Pulmonary artery endothelial cell (primary cell): ENCODE measurements around the gene P2RY12. TPM values are rescaled to one million over a fixed set of nuclear protein-coding genes. Genes with fewer than 3 reads are reported as not detected.
"Not testable (repeated sequence)": the region's sequence is repeated elsewhere in the genome, so short reads cannot be mapped to it uniquely, and the experiment has no call there.

Experiments
- DNase-seq: peaks from one replicate; pipeline ENCODE4 v3.0.0-alpha.2; 2011; ENCODE audit warnings: low read depth, low spot score
- total RNA-seq: library from RNA; depleted of rRNA; stranded (reverse); fragments of >200 nt; gene quantifications from 2 replicates; pipeline ENCODE4 v1.2.3, GENCODE V29; 2014

The P2RY12 gene
- total RNA-seq, 1 donor from 2014 or later: not detected

DNA sequence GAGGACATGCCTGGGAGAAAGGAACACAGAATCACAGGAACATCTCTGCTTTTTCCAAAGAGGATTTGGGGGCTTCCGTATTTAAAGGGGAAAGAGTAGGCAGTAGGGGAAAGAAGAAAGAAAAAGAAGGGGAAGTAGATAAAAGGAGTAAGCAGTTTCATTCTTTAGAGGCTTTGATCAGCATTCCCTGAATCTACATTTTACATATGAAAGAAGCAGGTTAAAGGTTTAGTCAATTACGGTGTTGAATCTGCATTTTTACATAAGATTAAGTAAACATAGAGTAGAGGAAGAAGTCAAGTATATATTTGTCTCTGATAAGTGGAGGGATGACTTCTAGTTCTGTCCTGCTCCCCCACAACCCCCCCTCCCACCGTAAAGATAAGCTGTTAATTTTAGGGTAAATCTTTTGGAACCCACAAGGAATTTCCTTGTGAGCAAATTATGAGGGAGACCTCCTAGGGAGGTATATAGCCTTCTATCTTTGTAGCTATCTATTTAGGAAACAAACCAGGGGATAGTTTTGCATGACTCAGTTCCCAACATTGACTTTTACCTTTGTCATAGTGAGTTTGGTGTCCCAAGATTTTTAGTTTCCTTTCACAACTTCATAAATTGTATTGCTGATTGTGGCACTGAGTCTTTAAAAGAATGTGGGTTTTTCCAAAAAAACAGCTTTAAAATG is 8.7 kb upstream of the P2RY12 start:
- DNase-seq: no peak

DNA sequence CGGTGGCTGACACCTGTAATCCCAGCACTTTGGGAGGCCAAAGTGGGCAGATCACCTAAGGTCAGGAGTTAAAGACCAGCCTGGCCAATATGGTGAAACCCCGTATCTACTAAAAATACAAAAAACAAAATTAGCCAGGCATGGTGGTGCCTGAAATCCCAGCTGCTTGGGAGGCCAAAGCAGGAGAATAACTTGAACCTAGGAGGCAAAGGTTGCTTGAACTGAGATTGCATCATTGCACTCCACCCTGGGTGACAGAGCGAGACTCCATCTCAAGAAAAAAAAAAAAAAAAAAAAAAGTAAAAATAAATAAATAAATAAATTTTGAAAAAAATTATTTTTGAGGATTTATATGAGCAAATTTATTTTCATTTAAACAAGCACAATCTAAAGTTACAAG is 7.6 kb upstream of the P2RY12 start:
- DNase-seq: not testable (repeated sequence)

DNA sequence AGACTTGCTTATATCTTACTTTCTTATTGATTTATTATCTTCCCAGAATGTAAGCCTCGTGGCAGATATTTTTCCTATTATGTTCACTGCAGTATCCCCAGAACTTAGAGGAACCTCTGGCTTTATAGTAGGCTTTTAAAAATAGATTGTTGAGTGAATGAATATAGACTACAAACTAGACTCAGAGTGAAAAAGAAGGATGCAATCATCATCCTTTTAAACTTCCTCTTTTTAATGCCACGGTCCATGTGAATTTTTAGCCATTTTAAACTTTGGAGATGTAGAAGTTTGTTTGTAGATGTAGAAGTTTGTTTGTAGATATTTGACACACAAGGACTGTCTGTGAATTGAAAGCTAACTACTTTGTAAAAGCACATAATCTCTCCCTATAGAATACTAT is 7.2 kb upstream of the P2RY12 start:
- no peak for DNase-seq

DNA sequence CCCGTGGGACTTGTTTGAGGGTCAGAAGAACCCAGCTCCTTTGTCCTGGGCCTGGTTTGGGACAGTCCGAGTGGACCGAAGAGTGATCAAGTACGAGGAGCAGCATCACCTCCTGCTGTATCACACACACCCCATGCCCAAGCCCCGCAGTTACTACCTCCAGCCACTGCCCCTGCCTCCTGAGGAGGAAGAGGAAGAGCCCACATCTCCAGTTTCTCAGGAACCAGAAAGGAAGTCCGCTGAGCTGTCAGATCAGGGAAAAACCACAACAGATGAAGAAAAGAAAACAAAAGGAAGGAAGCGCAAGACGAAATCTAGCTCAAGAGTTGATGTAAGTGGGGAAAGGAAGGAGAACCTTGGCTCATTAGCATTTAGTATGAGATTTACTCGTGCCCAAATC is 3.3 kb upstream of the P2RY12 start:
- DNase-seq: no peak

DNA sequence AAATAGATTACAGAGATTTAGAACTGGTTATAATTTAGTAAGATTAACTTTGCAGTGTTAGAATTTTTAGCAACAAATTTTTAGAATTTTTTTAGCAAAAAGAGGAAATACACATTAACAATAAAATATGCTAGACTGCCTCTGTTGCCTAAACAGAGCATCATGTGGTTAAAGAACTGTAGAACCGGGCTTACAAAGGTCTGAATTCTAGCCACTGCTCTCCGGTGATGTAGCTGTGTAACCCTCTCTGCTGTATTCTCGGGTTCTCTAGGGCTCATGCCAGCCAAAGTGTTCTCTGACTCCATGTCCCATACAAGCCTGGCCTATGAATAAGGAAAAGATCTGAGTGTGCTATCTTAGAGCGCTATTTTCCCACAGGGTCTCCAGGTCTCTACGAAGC is 2.9 kb upstream of the P2RY12 start:
- no peak for DNase-seq

DNA sequence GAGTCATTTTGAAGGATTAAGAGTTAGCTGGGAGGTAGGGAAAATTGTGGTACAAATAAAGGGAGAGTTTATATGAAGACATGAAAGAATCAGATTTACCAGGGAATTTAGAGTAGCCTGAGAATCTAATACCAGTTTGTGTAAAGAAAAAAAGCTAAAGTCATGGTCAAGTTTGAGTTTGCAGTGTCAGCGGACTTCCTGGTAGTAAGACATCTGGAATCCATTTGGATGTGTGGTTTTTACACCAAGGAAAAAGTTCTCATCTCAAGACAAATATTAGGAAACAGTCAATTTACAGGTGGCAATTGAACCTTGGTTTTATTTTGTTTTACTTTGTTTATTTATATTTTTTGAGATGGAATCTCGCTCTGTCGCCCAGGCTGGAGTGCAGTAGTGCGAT is 1.5 kb upstream of the P2RY12 start:
- DNase-seq: no peak

DNA sequence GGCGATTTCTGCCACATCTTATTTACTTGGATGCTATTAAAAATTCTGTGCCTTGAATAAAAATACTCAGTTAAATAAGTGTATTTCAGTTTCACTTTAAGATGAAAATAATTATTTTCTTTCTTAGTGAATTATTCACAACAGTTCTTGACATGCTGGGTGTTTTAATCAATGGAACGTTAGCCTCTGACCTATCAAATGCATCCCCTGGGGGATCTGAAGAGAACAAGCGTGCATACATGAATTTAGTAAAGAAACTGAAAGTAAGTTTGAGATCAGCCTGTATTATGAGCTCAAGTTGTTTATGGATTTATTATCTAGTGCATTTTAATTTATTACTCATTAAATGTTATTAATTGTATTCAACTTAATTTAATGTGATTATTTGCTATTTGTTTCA is 597 bp downstream of the P2RY12 start:
- no peak for DNase-seq

DNA sequence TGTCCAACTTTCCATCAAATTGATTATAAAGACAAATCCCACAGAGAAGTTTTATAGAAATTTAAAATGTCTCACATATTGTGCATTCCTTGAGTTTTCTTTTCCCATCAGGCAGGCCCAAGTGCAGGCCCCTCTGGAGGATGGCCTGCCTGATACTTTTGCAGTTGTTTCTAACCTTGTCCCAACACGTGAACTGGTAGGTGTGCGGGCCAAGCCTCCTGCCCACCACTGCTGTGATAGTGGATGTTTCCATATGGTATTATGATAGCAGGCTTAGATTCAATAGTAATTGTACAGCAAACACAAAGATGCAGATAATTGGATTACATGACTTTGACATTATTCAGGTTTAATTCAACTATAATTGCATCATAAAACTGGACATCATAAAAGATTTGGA is 1.4 kb downstream of the P2RY12 start:
- no peak for DNase-seq

DNA sequence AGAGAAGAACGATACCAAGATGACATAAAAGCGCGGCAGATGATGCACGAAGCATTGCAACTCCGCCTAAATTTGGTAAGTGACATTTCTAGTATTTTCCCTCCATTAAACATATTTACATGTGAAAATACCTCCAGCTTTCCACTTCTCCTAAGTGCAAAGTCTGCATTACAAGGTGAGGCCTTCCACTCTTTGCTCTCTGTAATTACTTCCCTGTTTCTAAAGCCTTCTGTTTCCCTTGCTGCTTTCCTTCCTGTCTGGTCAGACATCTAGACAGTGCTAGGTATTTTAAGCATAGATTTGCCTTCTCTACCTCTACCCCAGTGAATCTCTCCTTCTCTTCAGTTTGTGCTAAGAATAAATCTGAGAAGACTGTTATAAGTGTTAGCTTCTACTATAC is 1.9 kb downstream of the P2RY12 start:
- no peak for DNase-seq

DNA sequence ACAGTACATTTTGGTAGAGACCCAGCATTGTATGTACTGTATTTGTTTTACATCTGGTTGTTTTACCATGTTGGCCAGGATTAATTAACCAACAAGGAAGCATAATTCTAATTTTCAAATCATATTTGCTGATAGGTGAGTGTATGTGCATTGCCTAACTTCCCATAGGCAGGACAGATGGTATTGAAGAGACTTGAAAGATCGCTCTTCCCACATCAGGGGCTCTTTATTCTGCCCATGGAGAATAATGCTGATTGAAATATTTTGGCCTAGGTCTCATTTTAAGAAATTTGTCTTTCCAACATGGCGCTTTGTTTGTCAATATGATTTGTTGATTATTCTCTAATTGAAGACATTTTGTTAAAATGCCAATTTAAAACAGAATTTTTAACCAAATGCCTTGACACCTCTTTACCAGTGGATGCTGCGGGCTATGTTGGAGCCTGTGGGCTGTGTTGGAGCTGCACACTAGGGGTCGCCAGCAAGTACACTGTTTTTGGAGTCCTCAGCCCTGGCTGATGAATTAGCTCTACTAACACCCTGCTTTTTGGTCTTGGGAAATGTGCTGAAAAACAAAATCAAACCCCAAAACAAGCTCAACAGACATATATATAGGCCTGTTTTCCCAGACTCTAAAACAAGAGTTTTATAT is 5.3 kb downstream of the P2RY12 start:
- DNase-seq: no peak

DNA sequence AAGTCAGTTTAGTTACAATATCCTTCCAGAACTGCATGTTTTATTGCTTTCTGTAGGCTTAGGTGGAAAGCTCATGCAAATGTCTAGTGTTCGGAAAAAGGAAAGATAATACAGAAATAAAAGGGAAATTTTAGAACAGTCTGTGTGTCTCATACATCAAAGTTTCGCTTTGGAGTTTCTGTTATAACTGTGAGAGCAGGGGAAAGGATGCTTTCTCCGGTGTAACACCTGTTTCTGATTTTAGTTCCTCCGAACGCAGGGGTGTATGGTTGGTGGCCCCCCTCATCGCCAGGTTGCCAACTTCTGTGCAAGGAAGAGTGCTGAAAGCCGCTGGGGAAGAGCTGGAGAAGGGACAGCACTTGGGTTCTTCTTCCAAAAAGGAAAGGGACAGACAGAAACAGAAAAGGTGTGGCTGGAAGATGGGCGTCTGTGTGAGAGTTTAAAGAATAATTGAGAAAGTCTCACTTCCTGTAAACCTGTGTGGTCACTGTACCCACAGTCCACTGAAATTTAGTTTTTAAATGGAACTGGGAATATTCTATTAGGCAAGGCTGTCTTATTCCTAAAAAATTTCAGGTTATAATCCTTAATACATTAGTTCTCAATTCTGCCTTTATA is 6.7 kb downstream of the P2RY12 start:
- DNase-seq: no peak

DNA sequence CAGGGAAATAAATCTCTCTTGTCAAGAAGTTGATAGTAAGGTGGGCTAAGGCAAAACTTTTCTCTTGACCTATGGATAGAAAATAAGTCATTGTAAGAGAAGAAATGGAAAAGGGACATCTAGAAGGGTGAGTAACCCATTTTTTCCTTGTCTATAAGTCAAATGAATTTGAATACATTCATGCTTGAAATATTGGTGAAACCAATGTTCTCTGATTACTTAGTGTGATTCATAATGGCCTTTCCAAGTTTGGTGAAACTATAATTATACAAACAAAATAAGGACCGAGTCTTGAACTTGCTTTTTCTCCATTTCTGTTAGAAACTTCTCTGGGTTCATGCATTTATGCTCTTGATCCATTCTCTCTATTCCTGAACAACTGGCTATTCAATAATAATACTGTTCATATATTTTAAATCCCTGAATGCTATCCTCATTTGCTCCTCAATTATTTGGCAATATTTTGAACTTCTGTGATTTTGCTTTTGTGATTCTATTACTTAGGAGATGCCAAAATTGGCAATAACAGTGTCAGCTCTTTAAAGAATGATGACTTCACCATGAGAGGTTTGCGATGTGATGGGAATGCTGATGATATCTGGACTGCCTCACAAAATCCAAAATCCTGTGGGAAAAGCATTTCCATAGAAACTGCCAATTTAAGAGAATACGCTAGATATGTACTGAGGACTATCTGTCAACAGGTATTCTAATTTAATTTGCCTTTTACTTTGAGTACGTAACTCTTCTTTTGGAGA is 12.3 kb downstream of the P2RY12 start:
- no peak for DNase-seq

DNA sequence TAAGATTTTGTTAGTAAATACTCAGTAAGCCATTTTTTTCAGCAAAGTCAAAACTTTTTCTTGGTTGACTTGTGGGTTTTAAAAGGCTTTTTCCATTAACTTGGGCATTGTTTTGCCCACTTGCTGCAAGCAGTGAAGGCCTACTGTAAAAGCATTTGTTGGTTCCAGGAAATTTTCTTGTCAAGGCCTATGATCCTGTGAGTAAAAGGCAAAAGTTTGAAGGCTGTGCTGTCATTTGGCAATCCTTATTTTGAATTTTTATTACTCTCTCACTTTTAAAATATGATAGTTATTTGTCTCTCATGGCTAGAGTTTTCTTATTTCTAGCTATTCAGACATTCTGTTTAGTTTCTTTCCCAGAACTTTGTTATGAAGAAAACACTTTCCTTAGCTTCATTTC is 13.0 kb downstream of the P2RY12 start:
- DNase-seq: no peak

DNA sequence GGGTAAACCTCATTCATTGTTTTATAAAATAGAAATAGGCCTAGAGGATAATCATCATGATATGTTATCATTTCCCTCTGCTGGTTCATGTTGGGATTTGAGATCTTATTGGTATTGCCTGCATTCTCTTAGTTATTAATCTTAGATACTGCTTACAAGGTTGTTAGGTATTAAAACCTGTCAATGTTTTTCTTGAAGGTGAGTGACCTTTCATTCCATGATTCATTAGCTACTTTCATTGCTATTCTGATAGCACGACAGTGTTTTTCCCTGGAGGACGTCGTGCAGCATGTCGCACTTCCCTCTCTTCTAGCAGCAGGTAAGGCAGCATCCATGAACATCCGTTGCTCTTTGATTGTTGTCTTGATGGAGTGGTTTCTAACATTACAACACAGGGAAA is 17.1 kb downstream of the P2RY12 start:
- DNase-seq: no peak

DNA sequence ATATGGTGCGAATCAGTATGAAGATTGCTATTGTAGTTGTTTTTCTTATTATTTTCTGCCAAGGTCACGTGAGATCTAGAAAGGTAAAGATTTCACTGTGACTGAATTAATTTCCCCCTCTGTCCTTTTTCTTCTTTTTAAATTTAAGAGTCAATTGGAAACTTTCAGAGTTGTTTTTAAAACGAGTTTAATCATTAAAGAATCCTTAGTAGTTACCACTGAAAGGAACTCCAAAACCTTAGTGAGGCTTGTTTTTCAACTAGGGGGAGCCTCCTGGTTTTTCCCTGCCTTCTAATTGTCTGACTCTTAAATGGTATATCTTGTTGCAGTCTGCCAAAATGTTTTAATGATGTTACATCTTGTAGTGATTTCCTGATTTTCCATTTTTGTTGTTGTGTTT is 17.6 kb downstream of the P2RY12 start:
- DNase-seq: no peak

DNA sequence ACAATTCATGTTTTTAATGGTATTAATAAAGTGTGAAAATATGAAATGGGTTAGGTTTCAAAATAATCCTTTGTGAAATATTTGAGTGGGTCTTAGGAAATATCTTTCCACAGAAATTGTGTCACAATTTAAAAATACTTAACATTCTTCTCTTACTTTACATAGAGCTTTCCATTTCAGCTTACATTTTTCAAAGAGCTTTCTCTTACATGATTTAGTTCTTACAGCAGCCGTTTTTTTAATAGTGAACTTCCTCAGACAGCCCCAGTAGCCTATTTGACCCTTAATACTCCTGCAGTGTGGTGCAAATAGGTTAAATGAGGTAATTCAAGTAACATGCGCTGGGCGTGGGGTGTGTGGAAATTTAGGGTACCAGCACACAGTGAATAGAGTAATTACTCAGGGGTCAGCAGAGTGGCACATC is 21.8 kb downstream of the P2RY12 start:
- no peak for DNase-seq

DNA sequence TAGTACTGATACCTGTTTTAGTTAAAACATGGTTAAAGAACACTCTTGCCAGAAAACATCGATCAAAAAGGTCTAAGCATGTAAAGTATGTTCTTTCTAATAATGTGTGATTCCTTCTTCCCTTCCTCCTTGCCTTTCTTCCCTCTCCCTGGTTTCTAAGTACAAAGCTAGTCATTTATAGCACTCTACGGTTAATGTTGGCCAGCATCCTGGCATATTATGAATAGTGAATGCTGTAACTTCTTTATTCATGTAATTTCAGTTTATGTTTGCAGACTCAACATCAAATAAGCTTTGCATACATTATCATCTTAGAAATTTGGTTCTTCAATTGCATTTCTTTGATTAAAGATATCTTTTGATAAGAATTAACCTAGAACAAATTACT is 27.1 kb downstream of the P2RY12 start:
- no peak for DNase-seq

DNA sequence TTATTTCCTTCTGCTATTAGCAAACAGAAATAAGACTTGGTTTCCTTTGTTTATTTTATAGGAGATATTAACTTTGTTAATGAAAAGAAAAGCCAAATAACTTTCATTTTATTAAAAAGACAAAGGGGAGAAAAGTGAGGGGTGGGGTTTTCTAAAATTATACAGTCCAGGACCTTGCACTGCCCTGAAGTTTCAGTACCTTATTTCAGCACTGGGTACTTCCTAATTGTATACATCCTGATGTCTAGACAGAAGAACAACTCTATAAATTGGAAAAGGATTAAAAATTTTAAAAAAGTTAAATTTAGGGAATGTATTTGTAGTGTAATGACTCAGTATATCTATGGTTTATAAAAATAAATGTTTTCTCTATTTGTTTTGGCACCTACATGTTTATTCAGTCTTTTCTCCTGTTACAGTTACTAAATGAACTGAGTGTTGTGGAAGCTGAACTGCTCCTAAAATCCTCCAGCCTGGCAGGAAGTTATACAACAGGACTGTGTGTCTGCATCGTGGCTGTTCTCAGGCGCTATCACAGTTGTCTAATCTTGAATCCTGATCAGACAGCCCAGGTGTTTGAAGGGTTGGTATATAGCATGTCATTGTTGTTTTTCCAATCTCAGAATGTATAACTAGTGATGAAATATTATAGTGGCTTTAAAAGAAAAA is 27.6 kb downstream of the P2RY12 start:
- no peak for DNase-seq

DNA sequence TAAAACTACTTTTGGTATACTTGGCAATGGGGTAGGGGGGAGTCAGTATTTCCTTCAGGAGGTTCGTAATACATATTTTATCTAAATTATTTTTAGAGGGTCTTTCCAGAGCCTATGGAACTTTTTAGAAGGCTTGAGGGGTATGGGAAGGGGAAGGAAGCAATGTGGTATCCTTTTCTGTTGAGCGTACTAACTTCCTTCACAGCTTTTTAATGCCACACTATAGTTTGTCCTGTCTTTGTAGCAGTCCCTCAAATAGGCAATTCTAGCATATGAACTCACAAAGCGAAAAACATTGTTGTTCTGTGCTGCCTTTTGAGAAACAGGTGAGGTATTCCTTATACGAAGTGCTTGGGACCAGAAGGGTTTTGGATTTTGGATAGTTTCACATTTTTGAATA is 32.9 kb downstream of the P2RY12 start:
- DNase-seq: no peak

DNA sequence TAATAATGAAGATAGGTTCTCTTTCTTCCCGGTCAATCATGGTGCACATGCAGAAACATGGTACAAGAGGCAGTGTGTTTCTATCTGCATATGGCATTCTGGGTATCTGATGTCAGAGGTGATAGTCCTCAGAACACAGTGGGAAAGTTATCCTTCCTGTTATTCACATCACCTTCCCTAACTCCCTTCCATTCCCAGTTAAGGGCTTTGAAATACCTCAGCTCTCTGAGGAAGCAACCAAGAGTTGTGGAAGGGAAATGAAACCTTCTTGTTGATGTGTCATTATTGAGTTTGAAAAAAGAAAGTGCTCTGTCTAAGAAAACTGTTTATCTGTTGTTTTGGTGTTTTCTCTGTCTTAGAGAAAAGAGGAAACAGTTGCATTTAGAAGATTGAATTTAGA is 33.3 kb downstream of the P2RY12 start:
- DNase-seq: no peak

DNA sequence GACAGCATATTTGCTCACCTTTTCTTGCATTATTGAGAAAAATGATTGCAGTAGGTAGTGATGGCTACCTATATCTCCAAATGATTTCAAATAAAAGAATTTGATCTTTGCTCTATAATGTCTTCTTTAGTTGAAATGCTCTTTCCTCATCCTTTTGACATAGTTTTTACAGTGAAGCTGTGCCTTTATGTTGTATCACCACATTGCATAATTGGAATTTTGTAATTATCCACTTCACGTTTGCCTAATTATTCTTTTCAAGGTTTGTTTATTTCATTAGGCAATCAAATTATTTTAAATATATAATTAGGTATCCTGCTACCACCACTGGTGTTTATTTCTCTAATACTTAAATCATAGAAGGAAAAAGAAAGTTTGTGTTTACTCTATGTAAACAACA is 33.9 kb downstream of the P2RY12 start:
- no peak for DNase-seq

DNA sequence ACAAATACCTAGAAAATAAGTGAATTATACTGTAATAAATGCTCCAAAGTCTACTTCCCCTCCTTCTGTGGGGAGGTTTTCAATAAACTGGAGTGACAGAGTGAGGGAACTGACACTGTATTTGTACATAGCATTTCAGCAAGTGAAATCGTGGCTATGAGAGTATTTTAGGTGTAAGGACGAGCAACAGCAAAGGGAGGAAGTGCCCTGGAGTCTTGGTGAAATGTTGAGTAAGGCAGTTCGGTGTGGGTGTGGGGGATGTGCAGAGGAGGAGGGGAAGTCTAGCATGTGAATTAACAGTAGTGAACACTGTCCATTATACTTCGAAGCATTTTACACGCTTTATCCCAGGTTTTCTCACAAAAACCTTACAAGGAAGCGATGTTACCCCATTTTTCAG is 37.1 kb downstream of the P2RY12 start:
- no peak for DNase-seq
